BJ (cell line): Measurements from ENCODE around the gene ETS1. TPM values are rescaled to one million over a fixed set of nuclear protein-coding genes. Genes with fewer than 3 reads are reported as not detected.

Experiments
- CTCF ChIA-PET: fragments of 350-600 bp; formaldehyde crosslinking; extraction: SDS; loops from one replicate; lab custom pipeline; 2021; ENCODE audit warnings: antibody characterized with exemption, inconsistent platforms; lab: Yijun Ruan, JAX
- POLR2A ChIA-PET: fragments of 300-600 bp; sonication (Branson Sonifier 250); formaldehyde crosslinking; extraction: SDS; loops from one replicate; lab custom pipeline; 2021; ENCODE audit warnings: antibody characterized with exemption; lab: Charles Lee
- DNase-seq: peaks from one replicate; pipeline ENCODE4 v3.0.0-alpha.2; 2011; ENCODE audit warnings: low read depth
- H3K27me3 ChIP-seq: 2 replicates; pipeline ENCODE4 v1.6.0; 2011; ENCODE audit warnings: low read length; ENCODE audit not compliant: control insufficient read depth, insufficient read depth
- H3K36me3 ChIP-seq: 2 replicates; pipeline ENCODE4 v1.5.1; 2011; ENCODE audit warnings: low read length; ENCODE audit not compliant: control insufficient read depth, insufficient read depth
- H3K4me3 ChIP-seq: 2 replicates; pipeline ENCODE4 v1.5.1; 2011; ENCODE audit warnings: low read depth, mild to moderate bottlenecking, control low read depth, low read length
- CTCF ChIP-seq: IDR thresholded peaks from 2 replicates; pipeline ENCODE4 v1.5.1; 2011; ENCODE audit warnings: low read depth, mild to moderate bottlenecking, control low read depth, inconsistent platforms, low read length, moderate library complexity; ENCODE audit not compliant: insufficient read depth
- polyA plus RNA-seq: library from polyadenylated mRNA; depleted of rRNA; stranded (reverse); fragments of >200 nt; gene quantifications from 2 replicates; pipeline ENCODE4 v1.2.3, GENCODE V29; 2011

ETS1 gene
- polyA plus RNA-seq, 1 experiment: 38.5 TPM

GRCh38 chr11:128580612-128581011 is 6.7 kb downstream of the ETS1 start:
- no peaks in the 10 kb centered on the region for H3K36me3 ChIP-seq
- H3K4me3 ChIP-seq: no peak overlapping the region
- TF ChIP-seq CTCF: no peak
- no peak for DNase-seq
- CTCF ChIA-PET: no interaction called here
- POLR2A ChIA-PET: interaction anchor here (0.6 kb wide), 1 partner anchor 283 kb away, joined by 3 read pairs; no protein-coding TSS in a partner anchor
- peaks cover 4% of the 10 kb centered on the region; the same call in 1 of the 2 replicates for H3K27me3 ChIP-seq

- ChIA-PET CTCF (no interaction called here), POLR2A (interaction anchor here (0.6 kb wide), 1 partner anchor 283 kb away, joined by 3 read pairs; no protein-coding TSS in a partner anchor)
- H3K36me3 ChIP-seq: no peaks in the 10 kb centered on the region
- TF ChIP-seq CTCF: no peak
- no peak for DNase-seq
- peaks cover 5% of the 10 kb centered on the region for H3K27me3 ChIP-seq
- H3K4me3 ChIP-seq: no peak overlapping the region
Observed at GRCh38 chr11:128579798-128580504, 7.4 kb downstream of the ETS1 start.

DNA sequence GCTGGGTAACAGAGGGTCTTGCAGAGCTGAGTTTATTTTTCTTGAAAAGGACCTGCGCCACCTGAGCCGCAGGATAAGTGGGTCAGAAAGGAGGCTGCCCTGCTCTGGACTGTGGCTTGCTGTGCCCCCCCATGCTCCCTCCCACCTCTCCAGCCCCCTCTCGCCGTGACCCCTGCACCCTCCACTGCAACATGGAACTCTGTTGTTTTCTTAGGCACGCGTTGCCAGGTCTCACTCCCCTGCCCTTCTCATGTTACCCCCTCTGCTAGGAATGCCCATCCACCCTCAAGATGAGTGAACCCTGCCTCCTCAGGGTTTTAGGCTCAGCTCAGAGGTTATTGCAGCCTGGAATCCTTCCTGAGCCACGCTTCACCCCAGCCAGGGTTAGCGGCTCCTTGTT is 10.8 kb downstream of the ETS1 start:
- no peak for DNase-seq
- ChIA-PET CTCF (no interaction called here), POLR2A (no interaction called here)
- Histone ChIP-seq H3K27me3 (peaks cover 13% of the 10 kb centered on the region), H3K36me3 (no peaks in the 10 kb centered on the region), H3K4me3 (no peak overlapping the region)
- TF ChIP-seq CTCF: no peak

DNA sequence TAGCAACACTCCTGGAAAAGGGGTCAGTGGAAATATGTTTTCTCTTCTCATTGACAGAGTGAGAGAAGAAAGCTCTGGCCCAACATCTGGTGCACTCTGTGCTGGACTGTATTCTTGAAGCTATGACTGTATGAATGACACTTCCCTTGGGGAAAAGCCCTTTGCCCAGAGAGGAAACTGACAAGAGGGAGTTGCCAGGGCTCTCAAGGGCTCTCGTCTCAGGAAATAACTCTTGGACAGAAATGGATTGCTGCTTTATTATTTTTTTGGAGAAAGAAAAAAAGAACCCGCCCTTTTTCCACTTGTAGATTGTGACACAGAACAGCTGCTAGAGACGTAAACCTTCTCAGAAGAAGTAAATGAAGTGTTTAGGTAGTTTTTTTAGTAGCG is 11.4 kb downstream of the ETS1 start:
- no peak for TF ChIP-seq CTCF
- no peaks in the 10 kb centered on the region for H3K36me3 ChIP-seq
- DNase-seq: no peak
- CTCF ChIA-PET: no interaction called here
- peaks cover 13% of the 10 kb centered on the region for H3K27me3 ChIP-seq
- no peak overlapping the region for H3K4me3 ChIP-seq
- POLR2A ChIA-PET: no interaction called here

DNA sequence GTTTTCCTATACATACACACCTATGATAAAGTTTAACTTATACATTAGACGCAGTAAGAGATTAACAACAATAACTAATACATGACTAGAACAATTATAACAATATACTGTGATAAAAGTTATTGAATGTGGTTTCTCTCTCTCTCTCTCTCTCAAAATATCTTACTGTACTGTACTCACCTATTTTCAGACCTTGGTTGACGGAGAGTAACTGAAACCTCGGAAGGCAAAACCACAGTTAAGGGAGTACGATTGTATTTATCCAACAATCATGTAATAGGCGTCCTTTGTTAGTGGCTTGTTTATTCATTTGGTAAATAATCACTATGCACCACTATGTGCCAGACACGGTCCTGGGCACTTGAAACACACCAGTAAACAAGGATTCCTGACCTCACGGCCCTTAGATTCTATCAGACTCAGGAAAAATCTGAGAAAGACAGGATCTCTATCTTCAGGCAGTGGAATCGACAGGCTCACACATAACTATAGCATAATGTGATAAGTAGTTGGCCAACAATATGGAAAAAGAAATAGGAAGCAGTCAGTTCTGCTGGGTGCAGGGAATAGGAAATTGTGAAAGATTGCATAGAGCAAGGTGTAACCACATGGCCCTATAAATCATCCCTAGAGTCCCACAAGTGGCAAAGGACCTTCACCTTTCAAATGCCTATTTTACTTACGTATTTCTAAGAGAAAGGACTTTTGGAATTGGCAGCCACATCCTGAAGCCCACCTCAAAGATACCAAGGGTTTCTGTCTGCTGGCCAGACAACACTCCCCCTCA is 12.0 kb downstream of the ETS1 start:
- ChIA-PET CTCF (no interaction called here), POLR2A (no interaction called here)

More for the DNA sequence above, 12.0 kb downstream of the ETS1 start:
- no peak for DNase-seq
- TF ChIP-seq CTCF: no peak
- H3K4me3 ChIP-seq: no peak overlapping the region
- peaks cover 13% of the 10 kb centered on the region for H3K27me3 ChIP-seq
- no peaks in the 10 kb centered on the region for H3K36me3 ChIP-seq
